Sigmoid colon (tissue), 7 donors: ENCODE measurements around the gene TNNT3. TPM values are rescaled to one million over a fixed set of nuclear protein-coding genes. Genes with fewer than 3 reads are reported as not detected.

ENCODE experiments used
- DNase-seq: peaks from one replicate; pipeline ENCODE4 v3.0.0-alpha.2; 2019
- H3K27ac ChIP-seq, 4 donors: fragments of 200-600 bp; sonication (generic); one replicate each; pipeline ENCODE4 v1.5.1; 2016 to 2019; ENCODE audit warnings: mild to moderate bottlenecking in 1 of 4
- H3K27me3 ChIP-seq, 3 donors: fragments of 200-600 bp; sonication (generic); one replicate each; pipeline ENCODE4 v1.5.1; 2019; ENCODE audit warnings: mild to moderate bottlenecking in 1 of 3
- H3K36me3 ChIP-seq, 4 donors: fragments of 200-600 bp; sonication (generic); one replicate each; pipeline ENCODE4 v1.5.1; 2016 to 2019
- H3K4me1 ChIP-seq, 4 donors: fragments of 200-600 bp; sonication (generic); one replicate each; pipeline ENCODE4 v1.5.1; 2017 to 2019
- H3K4me3 ChIP-seq, 4 donors: fragments of 200-600 bp; sonication (generic); one replicate each; pipeline ENCODE4 v1.5.1; 2017 to 2019; ENCODE audit warnings: mild to moderate bottlenecking in 2 of 4, moderate library complexity in 1 of 4
- H3K9me3 ChIP-seq, 4 donors: fragments of 200-600 bp in 3 of 4; sonication (generic) in 3 of 4; one replicate each; pipeline versions ENCODE4 v1.5.1 to v1.6.1; 2013 to 2019
- EP300 ChIP-seq, 4 donors: sonication (generic); formaldehyde crosslinking; IDR thresholded peaks; one replicate each; pipeline ENCODE4 v1.6.1; 2017; ENCODE audit warnings: antibody characterized with exemption in 4 of 4
- POLR2A ChIP-seq, 2 donors: fragments of 450-650 bp; IDR thresholded peaks; one replicate each; pipeline ENCODE4 v1.6.1; 2016; ENCODE audit warnings: antibody characterized with exemption in 2 of 2, mild to moderate bottlenecking in 2 of 2, moderate library complexity in 2 of 2
- POLR2AphosphoS5 ChIP-seq, 4 donors: sonication (generic); formaldehyde crosslinking; IDR thresholded peaks; one replicate each; pipeline ENCODE4 v1.6.1; 2017; ENCODE audit warnings: antibody characterized with exemption in 4 of 4
- WGBS, 2 donors: extraction: QIAGEN DNeasy Blood & Tissue Kit; methylation state at CpG; one replicate each; pipeline ENCODE4 v1.1.7; 2013; 5-methylcytosine and 5-hydroxymethylcytosine counted together
- intact Hi-C: fragments of 100-400 bp; cut with DNase I; formaldehyde crosslinking; loops from one replicate; pipeline ENCODE4 v1.15.1; 2023
- polyA plus RNA-seq, 3 donors: library from polyadenylated mRNA; stranded (reverse); fragments of 200-250 nt; gene quantifications; one replicate each; pipeline ENCODE4 v1.2.3, GENCODE V29; 2013
- total RNA-seq, 4 donors: library from RNA; depleted of rRNA; stranded (reverse); fragments of >200 nt; gene quantifications; one replicate each; pipeline ENCODE4 v1.1.0, GENCODE V29; 2016
- TF ChIP-seq, protein P1 (sequence below), 4 experiments: fragments of 450-650 bp in 3 of 4; fragments of 200-600 bp in 1 of 4; IDR thresholded peaks; one replicate each; pipeline ENCODE4 v1.5.1; 2016 to 2019; ENCODE audit warnings: antibody characterized with exemption in 4 of 4, mild to moderate bottlenecking in 3 of 4, moderate library complexity in 2 of 4
- donor health status: healthy with polysubstance abuse.
- donor health status: Bipolar disorder and iron deficiency.
- donor health status: healthy.

Gene TNNT3
- total and polyA plus RNA-seq, 7 donors: 1.2 to 17.2 (median 4.4) TPM; not detected in 1

DNA sequence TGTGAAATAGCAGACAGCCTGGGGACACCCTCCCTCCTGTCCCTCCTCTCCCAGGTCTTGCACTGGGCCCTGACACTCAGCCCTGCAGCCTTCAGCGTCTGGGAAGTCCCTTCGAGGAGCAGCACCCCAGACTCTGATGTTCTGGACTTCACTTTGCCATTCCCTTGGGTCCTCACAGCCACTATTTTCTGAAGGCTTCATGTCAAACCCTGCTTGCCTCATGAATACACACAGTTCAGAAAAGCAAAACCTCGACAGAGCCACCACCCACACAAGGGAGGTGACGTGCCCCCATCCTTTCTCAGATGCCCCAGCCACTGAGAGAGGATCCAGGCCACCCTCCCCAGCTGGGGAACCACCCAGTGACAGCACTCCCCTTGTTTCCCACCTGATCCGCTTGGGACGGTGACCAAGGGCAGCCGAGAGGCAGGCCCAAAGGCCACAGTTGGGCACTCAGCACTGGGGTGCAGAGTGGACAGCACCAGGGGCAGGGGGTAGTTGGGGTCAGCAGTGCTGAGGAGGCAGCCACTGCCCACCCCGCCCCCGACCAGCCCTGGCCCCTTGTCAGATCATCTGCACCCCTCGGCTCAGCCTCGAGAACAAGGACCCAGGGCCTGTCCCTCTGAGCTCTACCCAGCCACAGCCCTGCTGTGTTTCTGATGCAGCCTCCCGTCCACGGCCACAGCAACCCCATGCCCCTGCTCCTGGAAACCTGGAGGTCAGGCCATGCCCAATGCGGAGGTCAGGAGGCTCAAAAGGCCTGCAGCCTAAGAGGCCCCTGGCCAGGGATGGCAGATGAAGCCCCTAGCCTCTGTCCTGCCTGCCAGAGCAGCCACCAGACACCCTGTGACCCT is 3.1 kb upstream of the TNNT3 start:
- WGBS, 2 donors: 69 to 83% methylated on average over 14 of the region's 14 CpGs
- Histone ChIP-seq H3K27me3 (no peaks in the 10 kb centered on the region), H3K36me3 (no peaks in the 10 kb centered on the region), H3K9me3 (no peaks in the 10 kb centered on the region), H3K27ac (no peak overlapping the region), H3K4me3 (no peak overlapping the region), H3K4me1 (no peaks in the 10 kb centered on the region)
- TF ChIP-seq POLR2AphosphoS5 (IDR thresholded peaks at IDR 0.05): no peak
- TF ChIP-seq, protein P1, sequence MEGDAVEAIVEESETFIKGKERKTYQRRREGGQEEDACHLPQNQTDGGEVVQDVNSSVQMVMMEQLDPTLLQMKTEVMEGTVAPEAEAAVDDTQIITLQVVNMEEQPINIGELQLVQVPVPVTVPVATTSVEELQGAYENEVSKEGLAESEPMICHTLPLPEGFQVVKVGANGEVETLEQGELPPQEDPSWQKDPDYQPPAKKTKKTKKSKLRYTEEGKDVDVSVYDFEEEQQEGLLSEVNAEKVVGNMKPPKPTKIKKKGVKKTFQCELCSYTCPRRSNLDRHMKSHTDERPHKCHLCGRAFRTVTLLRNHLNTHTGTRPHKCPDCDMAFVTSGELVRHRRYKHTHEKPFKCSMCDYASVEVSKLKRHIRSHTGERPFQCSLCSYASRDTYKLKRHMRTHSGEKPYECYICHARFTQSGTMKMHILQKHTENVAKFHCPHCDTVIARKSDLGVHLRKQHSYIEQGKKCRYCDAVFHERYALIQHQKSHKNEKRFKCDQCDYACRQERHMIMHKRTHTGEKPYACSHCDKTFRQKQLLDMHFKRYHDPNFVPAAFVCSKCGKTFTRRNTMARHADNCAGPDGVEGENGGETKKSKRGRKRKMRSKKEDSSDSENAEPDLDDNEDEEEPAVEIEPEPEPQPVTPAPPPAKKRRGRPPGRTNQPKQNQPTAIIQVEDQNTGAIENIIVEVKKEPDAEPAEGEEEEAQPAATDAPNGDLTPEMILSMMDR (IDR thresholded peaks at IDR 0.05): no peak
- TF ChIP-seq POLR2A (IDR thresholded peaks at IDR 0.05): no peak
- TF ChIP-seq EP300 (IDR thresholded peaks at IDR 0.05): no peak
- intact Hi-C loops: loop anchor here (1.0 to 5.0 kb wide), 2 partner anchors 23 to 79 kb away; partner anchors contain the start of gene TNNI2
- DNase-seq: no peak

DNA sequence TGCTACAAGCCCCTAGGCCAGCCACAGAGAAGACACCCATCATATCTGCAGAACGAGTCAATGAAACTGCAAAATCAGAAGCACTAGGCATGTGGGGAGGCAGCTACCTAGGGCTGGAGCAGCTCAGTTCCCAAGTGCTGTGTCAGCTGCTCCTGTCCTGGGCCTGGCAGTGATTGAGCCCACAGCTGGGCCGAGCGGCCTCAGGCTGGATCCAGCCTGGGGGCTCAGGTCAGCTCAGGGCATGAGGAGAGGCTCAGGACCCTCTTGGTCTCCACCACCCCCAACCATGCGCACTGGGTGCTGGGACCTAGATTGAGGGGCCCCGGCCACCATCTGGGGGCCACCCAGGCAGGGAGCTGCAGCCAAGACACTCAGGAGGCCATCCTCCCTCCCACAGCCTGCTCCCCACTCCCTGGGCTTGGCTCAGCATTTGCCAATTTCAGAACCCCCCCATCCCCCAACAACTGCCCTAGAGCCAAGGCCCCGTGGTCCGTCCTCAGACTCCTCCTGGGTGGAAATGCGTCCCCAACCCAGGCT is 2.4 kb upstream of the TNNT3 start:
- Histone ChIP-seq H3K9me3 (no peaks in the 10 kb centered on the region), H3K27me3 (no peaks in the 10 kb centered on the region), H3K4me1 (no peaks in the 10 kb centered on the region), H3K36me3 (no peaks in the 10 kb centered on the region), H3K27ac (no peak overlapping the region), H3K4me3 (no peak overlapping the region)
- TF ChIP-seq POLR2A (IDR thresholded peaks at IDR 0.05) (no peak), POLR2AphosphoS5 (IDR thresholded peaks at IDR 0.05) (no peak), EP300 (IDR thresholded peaks at IDR 0.05) (no peak)
- TF ChIP-seq, protein P1 (IDR thresholded peaks at IDR 0.05): no peak
- WGBS, 2 donors: 59 to 74% methylated on average over 8 of the region's 8 CpGs
- no peak for DNase-seq
- intact Hi-C loops: loop anchor here (1.0 to 5.0 kb wide), 2 partner anchors 24 to 80 kb away; partner anchors contain the start of gene TNNI2

DNA sequence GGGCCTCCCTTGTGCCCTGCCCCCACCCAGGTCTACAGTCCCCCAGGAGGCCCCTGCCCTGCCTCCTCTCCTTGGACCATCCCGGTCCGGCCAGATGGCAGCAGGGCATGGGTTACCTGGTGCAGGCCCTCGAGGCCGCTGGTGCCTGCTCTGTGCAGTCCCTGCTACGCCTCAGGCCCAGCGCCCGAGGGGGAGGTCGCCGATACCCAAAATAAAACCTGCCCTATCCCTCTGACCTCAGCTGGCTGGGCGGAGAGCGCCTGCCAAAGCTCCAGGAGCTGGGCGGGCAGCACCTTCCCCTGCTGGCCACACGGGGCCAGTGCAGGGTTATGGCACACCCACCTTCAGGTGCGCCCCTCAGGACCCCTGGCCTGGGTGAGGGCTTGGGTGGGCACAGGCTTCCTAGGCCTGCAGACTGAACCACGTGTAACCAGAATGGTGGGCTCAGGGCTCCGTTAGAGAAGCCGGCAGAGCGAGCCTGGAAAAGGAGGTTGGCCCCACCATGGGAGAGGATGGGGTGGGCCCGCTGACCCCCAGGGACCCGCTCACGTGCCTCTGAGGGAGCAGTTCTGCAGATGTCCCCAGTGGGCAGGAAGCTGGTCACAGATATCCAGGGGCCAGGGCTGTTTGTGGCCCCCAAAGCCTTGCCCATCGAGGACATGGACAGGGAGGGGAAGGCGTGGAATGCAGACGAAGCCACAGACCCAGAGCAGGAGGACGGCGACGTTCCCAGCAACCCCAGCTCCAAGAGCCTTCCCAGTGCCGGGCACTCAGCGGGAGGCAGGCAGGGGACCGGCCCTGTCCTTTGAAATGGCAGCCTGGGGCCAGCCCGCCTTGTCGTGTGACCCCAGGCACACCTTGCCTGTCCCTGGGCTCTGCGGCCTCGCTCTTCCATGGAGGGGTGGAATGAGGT is 1.7 kb upstream of the TNNT3 start:
- intact Hi-C loops: loop anchor here (5.0 kb wide), 1 partner anchor 80 kb away; the partner anchor contains the start of gene TNNI2
- Histone ChIP-seq H3K4me3 (no peak overlapping the region), H3K36me3 (no peaks in the 10 kb centered on the region), H3K9me3 (no peaks in the 10 kb centered on the region), H3K27ac (peak overlapping the region in 1 of 4 donors; percentile 32), H3K4me1 (no peaks in the 10 kb centered on the region), H3K27me3 (no peaks in the 10 kb centered on the region)
- DNase-seq: no peak
- TF ChIP-seq EP300 (IDR thresholded peaks at IDR 0.05) (no peak), POLR2AphosphoS5 (IDR thresholded peaks at IDR 0.05) (no peak), POLR2A (IDR thresholded peaks at IDR 0.05) (no peak)
- TF ChIP-seq, protein P1 (IDR thresholded peaks at IDR 0.05): peak in 1 of 4 experiments; percentile 18
- 50 to 72% methylated on average over 34 of the region's 34 CpGs for WGBS, 2 donors

DNA sequence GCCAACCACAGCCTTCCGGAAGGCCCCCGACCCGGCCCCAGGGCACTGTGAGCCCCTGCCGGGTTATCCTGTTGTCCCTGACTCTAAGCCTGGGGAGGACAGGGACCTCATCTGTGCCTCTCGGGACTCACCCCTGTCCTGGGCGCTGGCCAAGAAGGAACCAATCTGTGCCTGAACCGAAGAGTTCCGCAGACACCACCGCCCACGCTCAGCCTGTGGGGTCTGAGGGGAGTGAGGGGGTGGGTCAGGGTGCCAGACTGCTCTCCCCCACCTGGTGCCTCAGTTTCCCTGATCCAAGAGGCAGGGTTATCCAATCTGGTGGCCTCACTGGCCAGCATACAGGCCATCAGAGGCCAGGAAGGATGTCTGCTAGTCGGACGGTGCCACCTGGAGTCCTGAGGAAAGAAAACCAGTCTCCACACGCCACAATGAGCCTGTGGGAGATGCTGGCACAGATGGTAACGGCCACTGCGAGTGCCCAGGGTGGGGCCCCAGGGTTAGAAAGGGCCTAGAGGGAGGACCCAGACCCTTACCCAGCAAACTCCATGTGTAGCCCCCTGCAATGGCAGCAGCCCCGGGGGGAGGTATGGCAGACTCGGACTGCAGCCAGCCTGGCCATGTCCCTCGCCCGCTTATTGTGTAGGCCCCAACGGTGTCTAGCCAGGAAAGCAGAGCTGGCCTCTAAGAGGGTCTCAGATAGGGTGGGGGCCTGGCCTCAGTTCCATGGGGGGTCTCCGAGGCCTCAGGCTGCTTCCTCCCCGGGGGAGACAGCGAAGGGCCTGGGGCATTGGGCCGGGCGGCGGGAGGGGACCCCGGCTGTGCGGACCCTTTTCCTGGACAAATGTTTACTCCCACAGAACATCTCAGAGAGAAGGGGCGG is 827 bp upstream of the TNNT3 start:
- no peaks in the 10 kb centered on the region for H3K9me3 ChIP-seq
- H3K36me3 ChIP-seq: no peaks in the 10 kb centered on the region
- no peaks in the 10 kb centered on the region for H3K4me1 ChIP-seq
- no peaks in the 10 kb centered on the region for H3K27me3 ChIP-seq
- WGBS, 2 donors: 63 to 83% methylated on average over 29 of the region's 29 CpGs
- no peak overlapping the region for H3K4me3 ChIP-seq
- TF ChIP-seq, protein P1 (IDR thresholded peaks at IDR 0.05): no peak
- no peak for TF ChIP-seq POLR2A (IDR thresholded peaks at IDR 0.05)
- no peak for TF ChIP-seq EP300 (IDR thresholded peaks at IDR 0.05)
- TF ChIP-seq POLR2AphosphoS5 (IDR thresholded peaks at IDR 0.05): no peak
- H3K27ac ChIP-seq: no peak overlapping the region
- no peak for DNase-seq
- intact Hi-C loops: loop anchor here (5.0 kb wide), 1 partner anchor 81 kb away; the partner anchor contains the start of gene TNNI2
